ENCODE measurements around the gene SND1.
"Not testable (repeated sequence)": the region's sequence is repeated elsewhere in the genome, so short reads cannot be mapped to it uniquely, and the experiment has no call there.

The SND1 gene

GRCh38 chr7:127946111-127946510 lies 294.1 kb downstream of the SND1 start:
- no peak for DNase-seq

- DNase-seq = no peak
Measured at GRCh38 chr7:127946847-127947246, 294.9 kb downstream of the SND1 start.

- no peak for DNase-seq
Measured at GRCh38 chr7:127948312-127948711, 296.3 kb downstream of the SND1 start.

DNA sequence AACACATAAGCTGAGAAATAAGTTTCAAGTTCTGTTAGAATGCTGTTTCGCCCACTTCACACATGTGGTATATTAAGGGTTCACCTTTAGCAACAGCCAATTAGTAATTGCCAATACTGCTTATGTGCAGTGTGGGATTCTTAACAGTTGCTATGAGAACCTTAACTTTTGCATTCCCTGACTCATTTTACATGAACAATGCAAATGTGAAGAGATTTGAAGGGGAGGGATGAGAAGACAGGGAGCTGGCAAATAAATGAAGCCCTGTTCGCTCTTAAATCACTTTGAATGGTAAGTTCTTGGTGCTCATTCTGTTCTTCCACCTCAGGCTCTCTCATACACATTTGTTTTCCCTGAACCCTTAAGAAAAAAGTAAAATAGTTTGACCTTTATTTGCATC lies 296.9 kb downstream of the SND1 start:
- DNase-seq = no peak

- no peak for DNase-seq
Measured at GRCh38 chr7:127949769-127950222, 297.8 kb downstream of the SND1 start.

DNA sequence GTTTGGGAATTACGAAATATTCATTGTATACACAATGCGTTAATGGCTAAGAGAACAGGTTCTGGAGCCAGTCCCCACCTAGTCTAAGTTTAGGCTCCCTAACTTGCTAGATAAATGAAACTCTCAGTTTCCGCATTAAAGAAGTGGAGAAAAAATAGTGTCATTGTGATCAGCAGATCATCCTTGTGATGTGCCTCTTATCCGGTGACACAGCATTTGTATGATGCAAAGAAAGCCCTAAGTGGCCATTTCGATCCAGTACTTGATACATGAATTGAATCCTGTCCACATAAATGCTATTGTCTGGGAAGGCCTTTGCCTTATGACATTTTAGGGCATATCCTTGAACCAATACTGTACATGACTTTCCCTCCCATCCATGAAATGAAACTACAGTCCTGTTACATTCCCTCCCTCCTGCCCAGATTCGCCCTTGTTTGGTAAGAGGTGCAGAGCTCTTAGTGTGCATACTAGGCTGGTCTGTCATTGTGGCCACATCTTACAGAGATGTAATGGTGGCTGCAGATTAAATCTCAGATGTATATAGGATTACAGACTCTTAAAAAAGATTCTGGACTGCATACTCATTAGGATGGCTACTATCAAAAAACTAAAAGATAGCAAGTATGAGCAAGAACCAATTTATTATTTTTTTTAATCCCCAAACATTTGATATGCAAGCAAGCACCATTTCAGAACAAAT lies 298.4 kb downstream of the SND1 start:
- DNase-seq = peak; percentile 21

GRCh38 chr7:127953423-127954356 lies 301.7 kb downstream of the SND1 start:
- peak; percentile 59 for DNase-seq

DNA sequence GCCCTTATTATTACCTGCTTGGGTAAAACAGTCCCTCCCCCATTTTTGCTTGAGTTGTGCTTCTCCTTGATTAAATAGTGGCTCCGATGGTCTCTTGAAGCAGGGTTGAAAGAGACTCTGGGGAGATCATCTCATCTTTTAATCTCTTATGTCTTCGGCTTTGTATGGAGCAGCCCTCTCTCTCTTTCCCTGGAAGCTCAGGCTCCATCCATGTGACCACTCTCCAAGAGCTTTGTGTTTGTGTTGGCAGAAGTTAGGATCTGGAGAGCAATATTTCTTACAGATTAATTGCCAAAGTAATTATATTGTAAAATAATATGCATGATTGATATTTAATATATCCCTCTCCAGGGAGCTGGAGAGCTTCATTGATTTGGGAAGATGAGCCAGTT lies 302.4 kb downstream of the SND1 start:
- no peak for DNase-seq

- no peak for DNase-seq
Measured at GRCh38 chr7:127955051-127955531, 303.1 kb downstream of the SND1 start.

- DNase-seq = no peak
Measured at GRCh38 chr7:127957886-127958285, 305.9 kb downstream of the SND1 start.

- DNase-seq = no peak
Measured at GRCh38 chr7:127959770-127960169, 307.8 kb downstream of the SND1 start.

DNA sequence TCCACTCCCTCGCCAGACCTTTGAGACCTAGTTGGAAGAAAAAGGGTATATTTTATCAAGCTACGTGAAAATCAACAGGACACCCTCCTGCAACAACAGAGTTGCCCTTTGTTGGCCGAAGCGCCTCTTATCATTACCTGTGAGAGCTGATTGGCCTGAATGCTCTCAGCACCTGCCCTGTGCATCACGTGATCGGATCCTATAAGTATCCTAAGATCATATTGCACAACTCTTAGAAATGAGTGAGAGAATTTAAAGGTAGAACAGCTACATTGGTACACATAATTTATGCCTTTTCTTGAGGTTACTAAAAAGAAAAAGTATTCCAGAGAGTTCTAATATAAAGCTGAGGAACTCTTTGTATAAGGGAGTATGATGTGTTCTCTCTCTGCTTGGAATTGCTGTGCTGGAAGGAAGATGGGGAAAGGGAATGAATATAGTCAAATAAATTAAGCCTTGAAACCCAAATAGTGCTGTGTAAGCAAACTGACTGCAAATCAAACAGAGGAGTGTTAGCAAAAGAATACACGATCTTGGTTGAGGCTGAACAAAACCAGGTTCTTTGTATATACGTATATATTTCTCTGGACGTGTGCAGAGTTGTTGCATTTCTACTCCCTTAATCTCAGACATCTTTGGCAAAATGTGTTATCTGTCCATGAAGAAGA lies 309.9 kb downstream of the SND1 start:
- DNase-seq = no peak

DNA sequence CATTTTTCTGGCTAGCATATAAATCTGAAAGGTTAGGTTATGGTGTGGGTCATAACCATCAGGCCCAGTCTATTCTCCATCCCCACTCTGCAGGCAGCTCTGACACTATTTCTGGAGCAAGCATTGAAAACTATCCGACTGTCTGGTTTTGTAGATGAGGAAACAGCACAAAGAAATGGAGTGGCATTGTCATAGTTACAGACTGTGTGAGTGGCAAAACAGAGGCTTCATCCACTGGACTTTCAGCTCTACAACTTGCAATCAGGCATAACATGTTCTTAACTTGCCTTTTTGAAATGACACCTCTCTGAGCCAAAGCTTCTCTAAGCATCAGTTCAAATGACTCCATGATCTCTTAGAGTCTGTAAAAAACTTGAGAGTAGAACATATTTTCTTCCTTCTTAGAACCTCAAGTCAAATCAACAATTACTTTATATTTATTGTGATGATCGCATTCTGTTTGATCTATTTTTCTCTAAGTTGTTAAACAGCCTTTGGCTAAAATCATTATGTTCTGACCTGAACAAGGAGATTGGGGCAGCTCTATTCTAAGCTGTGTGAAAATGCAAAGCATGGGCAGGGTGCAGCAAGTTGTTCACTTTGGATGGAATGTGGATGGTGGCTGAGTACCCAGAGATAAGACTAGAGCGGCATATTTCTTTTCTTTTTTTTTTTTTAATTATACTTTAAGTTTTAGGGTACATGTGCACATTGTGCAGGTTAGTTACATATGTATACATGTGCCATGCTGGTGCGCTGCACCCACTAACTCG lies 310.8 kb downstream of the SND1 start:
- DNase-seq = no peak

GRCh38 chr7:127963850-127964249 lies 311.9 kb downstream of the SND1 start:
- not testable (repeated sequence) for DNase-seq

GRCh38 chr7:127967281-127967680 lies 315.3 kb downstream of the SND1 start:
- no peak for DNase-seq

GRCh38 chr7:127968547-127968946 lies 316.6 kb downstream of the SND1 start:
- no peak for DNase-seq

DNA sequence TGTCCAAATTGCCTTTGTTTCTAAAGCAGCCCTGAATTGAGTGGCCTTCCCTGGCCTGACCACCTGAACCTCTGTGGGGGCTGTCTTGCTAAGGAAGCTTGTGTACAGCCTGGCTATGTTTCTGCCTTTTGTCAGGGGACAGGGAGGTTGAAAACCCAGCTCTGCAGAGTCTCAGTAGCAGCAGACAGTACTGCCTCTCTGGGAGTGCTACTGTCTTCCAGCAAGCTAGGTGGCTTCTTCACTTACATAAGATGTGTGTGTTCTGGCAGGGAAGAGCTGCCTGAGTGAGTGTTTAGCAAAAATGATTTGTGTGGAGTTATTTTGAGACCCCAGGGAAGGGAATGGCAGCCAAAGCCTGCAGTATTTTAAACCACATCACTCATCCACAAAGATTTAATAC lies 321.8 kb downstream of the SND1 start:
- no peak for DNase-seq

- no peak for DNase-seq
Measured at GRCh38 chr7:127974446-127975035, 322.5 kb downstream of the SND1 start.

- DNase-seq = no peak
Measured at GRCh38 chr7:127976056-127976737, 324.2 kb downstream of the SND1 start.

- no peak for DNase-seq
Measured at GRCh38 chr7:127976738-127977120, 324.7 kb downstream of the SND1 start.

GRCh38 chr7:127978421-127978820 lies 326.4 kb downstream of the SND1 start:
- DNase-seq = no peak
